GM19468 (cell line): Measurements from ENCODE around the gene FOXF1.

Experiments
- ATAC-seq: cut with Tn5 transposase; IDR thresholded peaks from one replicate; pipeline ENCODE4 v1.9.1; 2021; ENCODE audit warnings: mild to moderate bottlenecking, moderate library complexity, moderate number of reproducible peaks; ENCODE audit not compliant: unreplicated experiment; ENCODE audit errors: extremely low read depth

FOXF1 gene

GRCh38 chr16:86531641-86532525, 21.6 kb downstream of the FOXF1 start:
- no peak for ATAC-seq

- ATAC-seq = no peak
Observed at GRCh38 chr16:86532526-86532815, 22.1 kb downstream of the FOXF1 start.

- no peak for ATAC-seq
Observed at GRCh38 chr16:86533076-86533475, 22.7 kb downstream of the FOXF1 start.

DNA sequence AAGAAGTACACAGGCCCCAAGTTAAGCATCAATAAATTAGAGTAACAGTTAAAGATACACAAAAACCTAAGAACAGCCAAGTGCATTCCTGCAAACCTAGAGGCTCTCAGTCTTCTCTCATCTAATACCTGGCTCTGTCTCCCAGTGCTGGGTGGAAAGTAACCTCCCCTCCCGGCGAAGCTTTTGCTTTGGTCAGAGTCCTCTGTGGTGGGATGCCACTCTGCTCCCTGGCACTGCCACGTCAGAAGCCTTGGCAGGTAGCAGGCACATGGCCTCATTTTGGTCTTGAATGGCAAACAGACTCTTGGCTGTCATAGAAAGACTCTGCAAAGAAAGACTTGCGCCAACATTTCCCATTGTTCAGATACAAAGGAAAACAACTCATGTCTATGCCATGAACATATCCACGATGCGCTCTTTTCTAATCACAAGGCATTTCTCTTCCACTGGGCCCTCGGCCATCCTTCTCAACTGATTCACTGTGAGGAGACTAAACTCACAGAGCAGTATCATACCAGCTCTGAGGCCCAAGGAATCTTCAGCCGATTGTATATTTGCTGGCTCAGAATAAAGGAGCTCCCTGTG, 23.5 kb downstream of the FOXF1 start:
- ATAC-seq = no peak

- ATAC-seq = no peak
Observed at GRCh38 chr16:86534779-86535615, 24.7 kb downstream of the FOXF1 start.

DNA sequence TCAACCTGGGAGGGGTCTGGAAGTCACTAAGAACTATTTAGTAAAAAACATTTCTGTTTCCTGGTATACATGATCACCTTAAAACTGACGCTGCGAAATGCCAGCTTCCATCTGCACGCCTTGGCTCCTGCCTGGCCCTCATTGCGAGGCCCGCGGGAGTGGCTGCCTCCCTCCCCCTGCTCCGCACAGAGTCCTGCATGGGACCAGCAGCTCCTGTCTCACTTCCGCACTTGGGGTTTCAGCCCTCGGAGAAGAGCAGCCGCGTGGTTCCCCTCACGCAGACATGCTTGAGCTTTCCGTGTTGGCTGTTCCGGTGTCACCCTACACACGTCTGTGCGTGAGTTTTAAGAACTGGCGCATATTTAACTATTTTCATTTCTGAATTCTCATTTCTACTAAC, 26.3 kb downstream of the FOXF1 start:
- no peak for ATAC-seq

DNA sequence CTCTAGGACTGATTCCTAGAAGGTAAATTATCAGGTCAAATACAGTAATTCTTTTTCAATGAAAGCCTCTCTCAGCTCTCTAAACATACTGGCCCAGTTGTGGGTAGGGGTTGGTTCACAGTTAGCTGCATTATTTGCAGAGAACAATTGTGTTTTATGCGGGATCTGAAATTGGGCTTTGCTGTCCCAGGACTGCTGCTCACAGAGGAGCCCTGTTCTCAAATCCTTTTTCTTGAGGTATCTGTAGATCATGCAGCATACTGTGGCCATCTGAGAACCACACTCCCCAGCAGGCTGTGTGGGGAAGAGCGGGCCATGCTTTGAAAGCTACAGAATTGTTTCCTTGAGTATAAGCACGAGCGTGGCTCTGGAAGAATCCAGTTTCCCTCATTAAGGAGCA, 27.2 kb downstream of the FOXF1 start:
- ATAC-seq = no peak

DNA sequence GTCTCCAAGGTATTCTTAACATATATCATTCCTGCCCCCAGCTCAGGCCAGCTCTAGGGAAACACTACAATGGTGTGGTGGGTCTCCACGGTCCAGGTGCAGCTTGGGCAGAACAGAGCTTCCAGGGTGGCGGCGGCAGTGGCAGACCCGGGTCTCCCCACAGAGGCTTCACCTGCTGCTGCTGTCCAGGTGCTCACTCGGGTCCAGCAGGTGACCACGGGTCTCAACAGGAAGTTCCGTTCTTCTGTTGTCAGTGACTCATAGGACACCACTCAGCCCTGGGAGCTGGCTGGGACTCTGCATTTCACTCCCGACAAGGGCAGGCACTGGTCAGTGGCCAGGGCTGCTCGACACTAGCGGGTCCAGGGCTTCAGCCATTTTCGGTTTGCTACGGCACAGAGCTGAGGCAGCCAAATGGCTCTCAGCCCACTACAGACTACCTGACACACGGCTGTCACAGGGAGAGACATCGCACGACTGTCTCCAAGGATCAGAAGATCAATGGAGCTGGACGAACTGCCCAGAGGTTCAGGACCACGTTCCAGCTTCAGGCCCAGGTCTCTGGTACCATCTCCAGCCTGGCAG, 28.0 kb downstream of the FOXF1 start:
- no peak for ATAC-seq

GRCh38 chr16:86540894-86541293, 30.6 kb downstream of the FOXF1 start:
- no peak for ATAC-seq

GRCh38 chr16:86541560-86541959, 31.2 kb downstream of the FOXF1 start:
- ATAC-seq = no peak

GRCh38 chr16:86542756-86543750, 32.7 kb downstream of the FOXF1 start:
- no peak for ATAC-seq

DNA sequence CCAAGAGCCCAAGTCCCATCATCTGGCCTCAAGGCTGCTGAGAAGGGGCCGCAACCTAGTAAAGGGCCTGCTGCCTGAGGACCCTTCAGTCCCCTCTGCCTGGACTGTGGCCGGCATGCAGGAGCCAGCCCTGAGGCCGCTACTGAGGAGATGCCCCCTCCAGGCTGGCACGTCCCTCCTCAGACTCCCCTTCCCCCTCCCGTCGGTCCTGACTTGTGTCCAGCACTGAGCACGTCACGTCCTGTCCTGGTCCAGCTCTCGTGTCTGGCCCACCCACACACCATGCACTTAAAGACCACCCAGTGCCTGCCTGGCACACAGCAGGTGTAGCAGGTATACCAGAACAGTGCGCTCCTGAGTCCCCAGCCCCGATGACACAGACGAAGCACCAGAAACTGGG, 35.2 kb downstream of the FOXF1 start:
- no peak for ATAC-seq

GRCh38 chr16:86545954-86546637, 35.8 kb downstream of the FOXF1 start:
- no peak for ATAC-seq

DNA sequence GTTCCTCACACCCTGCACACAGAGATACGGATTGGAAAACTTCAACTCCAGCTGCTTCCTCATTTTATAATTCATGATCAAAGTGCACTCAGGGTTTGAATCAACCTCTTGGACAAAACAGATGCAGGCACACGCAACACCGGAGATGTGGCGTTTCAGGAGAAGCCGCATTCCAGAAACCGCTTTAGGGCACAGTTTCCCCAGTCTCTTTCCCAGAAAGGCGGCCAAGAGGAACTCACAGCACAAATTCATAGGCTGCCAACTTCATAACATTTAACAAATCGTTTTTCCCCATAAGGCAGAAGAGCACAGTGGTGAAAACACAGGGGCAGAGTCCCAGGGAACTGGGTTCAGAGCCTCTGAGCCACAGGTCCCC, 36.3 kb downstream of the FOXF1 start:
- ATAC-seq = no peak

- ATAC-seq = no peak
Observed at GRCh38 chr16:86547286-86547685, 37.0 kb downstream of the FOXF1 start.

GRCh38 chr16:86549076-86549892, 39.0 kb downstream of the FOXF1 start:
- no peak for ATAC-seq

- ATAC-seq = no peak
Observed at GRCh38 chr16:86549893-86550190, 39.5 kb downstream of the FOXF1 start.

DNA sequence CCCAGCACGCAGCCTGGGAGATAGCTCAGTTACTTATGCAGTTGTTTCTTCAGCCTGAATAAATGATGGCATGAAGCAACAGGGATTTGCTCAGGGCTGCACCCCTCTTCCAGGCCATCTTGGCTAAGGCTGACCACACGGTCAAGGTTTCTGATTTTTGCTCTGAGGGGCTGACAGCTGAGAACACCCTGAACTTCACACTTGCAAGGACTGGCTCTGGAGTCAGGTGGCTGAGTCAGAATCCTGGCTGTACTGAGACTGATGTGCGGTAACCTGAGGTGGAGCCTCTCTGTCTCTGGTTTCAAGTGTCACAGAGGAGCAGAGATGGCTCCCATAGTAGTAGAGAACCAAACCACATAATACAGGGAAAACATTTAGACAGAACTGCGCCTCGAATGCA, 40.0 kb downstream of the FOXF1 start:
- no peak for ATAC-seq
